ENCODE measurements around the gene CCNL2. TPM values are rescaled to one million over a fixed set of nuclear protein-coding genes. Genes with fewer than 3 reads are reported as not detected.
"Not testable (repeated sequence)": the region's sequence is repeated elsewhere in the genome, so short reads cannot be mapped to it uniquely, and the experiment has no call there.

The CCNL2 gene
- total RNA-seq, 1 donor from 2014 or later: 45.7 TPM

DNA sequence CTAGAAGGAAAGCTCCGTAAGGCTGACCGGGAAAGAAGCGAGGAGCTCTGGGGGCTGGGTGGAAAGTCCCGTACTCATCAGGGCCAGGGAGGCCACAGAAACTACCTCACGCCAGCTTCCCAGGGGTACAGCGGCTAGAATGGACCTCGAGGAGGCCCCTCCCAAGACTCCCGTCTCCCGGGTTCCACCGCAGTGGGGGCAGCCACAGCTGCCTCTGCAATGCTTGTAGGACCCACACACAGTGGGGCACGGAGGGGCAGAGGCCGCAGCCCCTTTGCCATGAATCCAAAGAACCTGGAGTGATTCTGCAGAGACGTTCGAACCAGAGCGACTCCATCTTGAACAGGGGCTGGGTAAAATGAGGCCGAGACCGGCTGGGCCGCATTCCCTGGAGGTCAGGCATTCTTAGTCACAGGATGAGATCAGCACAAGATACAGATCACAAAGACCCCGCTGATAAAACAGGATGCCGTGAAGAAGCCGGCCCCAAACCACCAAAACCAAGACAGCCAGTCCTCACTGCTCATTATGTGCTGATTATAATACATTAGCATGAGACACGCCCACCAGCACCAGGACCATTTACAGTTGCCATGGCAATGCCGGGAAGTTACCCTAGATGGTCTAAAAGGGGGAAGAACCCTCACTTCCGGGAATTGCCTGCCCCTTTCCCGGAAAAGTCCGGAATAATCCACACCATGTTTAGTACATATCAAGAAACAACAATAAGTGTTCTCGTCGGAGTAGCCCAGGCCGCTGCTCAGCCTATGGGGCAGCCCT is 23.5 kb upstream of the CCNL2 start:
- intact Hi-C loops (cut with DNase I): no loop called here
- peak; percentile 37 for DNase-seq
- no peak for ATAC-seq (ENCODE audit: poor library complexity)

DNA sequence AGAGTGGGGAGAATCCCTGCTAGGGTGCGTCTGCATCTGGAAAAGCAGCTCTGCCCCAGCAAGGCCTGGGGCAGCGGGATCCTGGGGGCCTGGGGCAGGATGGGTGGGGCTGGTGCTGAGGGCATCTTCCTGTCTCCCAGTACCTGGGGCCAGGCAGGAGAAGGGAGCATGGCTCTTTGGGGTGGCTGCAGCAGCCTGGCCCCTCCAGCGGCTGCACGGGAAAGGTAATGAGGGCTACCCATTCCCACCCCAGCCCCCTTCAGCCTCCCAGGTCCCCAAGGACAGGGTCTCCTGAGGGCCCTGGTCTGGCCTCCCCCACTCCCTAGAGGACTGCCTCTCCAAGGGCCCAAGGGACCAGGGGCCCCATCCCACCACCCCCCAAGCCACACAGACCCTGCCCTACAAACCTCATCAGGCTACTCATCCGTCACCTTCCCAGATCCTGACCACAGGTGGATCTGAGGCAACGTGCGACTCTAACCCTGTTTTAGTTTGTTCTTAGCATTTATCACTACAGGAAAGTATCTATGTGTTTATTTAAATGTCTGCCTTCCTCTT is 22.9 kb upstream of the CCNL2 start:
- ATAC-seq (ENCODE audit: poor library complexity): no peak
- peak; percentile 19 for DNase-seq
- intact Hi-C loops (cut with DNase I): no loop called here

DNA sequence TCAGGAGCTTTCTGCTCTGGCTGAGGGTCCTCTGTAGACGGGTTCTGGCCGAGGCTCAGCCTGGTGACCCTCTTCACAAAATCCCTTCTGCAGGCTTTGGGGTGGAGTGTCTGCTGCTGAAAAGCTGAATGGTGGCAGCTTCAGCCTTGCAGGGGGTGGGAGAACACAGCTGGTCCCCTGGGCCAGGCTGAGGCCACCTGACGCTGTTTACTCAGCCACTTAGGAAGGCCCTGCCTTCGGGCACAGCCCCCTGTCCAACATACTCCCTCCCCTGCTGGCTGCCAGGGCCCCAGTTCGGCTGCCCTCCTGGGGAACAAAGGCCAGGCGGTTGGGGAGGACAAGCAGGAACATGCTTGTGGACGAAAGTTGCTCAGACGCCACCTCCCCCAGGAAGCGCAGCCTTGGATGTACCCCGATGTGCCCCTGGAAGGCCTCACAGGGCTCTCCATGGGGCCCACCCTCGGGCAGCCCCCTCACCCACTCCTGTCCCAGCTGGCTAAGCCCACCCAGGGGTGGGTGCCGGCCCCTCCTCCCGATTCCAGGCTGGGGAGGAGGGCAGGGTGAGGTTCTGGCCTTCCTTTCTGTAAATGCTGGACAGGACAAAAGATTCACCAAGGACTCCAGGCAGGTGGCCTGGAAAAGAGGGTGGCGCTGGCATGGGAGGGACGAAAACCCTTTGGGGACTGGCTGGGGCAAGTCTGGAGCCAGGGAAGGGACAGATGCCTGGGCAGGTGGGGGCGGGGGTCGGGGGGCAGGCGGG is 22.2 kb upstream of the CCNL2 start, which contains the start of gene ANKRD65:
Gene ANKRD65 (minus strand): TSS at position 130 of the 760 bp plus-strand sequence. CDS start 271 bp downstream, outside the sequence.
- intact Hi-C loops (cut with DNase I): no loop called here
- DNase-seq (peak; percentile 17), ATAC-seq (ENCODE audit: poor library complexity) (no peak)

DNA sequence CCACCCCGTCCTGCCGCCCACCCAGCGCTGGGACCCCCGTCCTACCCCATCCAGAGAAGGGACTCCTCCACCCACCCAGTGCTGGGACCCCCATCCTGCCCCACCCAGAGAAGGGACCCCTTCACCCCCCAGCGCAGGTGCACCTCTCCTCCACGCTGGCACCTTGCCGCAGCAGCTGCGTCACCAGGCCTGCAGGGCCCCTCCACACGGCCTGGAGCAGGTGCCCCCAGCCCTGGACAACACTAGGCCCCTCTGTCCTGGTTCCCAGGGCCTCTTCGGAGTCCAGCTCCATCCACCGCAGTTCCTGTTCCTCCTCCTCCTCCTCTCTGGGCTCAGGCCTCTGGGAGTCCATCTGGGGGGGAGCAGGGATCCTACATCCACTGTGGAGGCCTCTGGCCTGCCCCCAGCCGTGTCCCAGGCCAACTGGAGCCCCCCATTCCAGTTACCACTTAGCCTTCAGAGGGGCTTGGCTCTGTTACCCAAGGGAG is 21.6 kb upstream of the CCNL2 start:
- DNase-seq: peak; percentile 16
- peak; percentile 19 for ATAC-seq (ENCODE audit: poor library complexity)
- intact Hi-C loops (cut with DNase I): no loop called here

DNA sequence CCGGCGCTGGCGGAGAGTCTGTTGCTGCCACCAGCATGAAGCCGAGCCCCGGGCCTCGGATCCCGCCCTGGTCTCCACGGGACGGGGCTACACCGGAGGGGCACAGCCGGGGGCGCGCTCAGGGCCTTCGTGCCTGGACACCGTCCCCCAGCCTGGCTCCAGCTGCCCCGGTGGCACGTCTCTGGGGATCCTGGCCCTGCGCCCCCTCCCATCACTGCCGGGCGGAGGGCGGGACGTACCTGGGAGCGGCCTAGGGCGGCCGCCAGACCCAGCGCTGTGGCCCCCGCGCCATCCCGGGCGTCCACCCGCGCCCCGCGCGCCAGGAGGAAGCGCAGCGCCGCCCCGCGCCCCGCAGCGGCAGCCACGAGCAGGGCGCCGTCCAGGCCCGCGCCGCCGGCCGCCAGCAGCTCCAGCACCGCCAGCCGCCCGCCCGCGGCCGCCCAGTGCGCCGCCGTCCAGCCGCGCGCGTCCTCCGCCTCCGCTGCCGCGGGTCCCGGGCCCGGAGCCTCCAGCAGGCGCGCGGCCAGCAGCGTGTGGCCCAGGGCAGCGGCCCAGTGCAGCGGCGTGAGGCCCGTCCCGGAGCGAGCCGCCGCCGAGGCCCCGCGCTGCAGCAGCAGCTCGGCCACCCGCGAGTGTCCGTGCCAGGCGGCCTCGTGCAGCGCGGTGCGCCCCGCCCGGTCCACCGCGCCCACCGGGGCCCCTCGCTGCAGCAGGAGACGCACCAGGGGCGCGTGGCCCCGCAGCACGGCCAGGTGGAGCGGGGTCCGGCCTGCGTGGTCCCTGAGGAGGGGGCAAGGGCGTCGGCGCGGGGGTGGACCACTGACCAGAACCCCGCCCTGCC is 20.9 kb upstream of the CCNL2 start:
- intact Hi-C loops (cut with DNase I): no loop called here
- peak; percentile 50 for DNase-seq
- ATAC-seq (ENCODE audit: poor library complexity): peak; percentile 82

DNA sequence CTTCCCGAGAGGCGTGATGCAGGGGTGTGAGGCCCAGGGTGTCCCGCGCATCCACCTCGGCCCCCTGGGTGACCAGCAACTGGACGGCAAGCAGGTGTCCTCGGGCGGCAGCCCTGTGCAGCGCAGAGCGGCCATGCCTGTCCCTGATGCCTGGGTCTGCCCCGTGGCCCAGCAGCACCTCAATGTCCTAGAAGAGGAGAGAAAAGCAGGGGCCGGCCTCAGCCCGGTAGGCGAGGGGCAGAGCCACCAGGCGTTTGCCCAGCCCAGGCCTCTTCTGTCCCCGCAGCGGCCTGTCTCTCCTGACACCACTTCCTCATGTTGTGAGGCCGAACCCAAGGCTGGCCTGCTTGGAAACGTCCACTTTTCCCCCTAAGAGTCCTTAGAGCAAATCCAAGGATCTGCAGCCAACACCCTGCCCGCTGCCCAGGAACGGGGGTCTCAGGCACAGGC is 20.3 kb upstream of the CCNL2 start:
- DNase-seq (peak; percentile 35), ATAC-seq (ENCODE audit: poor library complexity) (no peak)
- intact Hi-C loops (cut with DNase I): no loop called here

DNA sequence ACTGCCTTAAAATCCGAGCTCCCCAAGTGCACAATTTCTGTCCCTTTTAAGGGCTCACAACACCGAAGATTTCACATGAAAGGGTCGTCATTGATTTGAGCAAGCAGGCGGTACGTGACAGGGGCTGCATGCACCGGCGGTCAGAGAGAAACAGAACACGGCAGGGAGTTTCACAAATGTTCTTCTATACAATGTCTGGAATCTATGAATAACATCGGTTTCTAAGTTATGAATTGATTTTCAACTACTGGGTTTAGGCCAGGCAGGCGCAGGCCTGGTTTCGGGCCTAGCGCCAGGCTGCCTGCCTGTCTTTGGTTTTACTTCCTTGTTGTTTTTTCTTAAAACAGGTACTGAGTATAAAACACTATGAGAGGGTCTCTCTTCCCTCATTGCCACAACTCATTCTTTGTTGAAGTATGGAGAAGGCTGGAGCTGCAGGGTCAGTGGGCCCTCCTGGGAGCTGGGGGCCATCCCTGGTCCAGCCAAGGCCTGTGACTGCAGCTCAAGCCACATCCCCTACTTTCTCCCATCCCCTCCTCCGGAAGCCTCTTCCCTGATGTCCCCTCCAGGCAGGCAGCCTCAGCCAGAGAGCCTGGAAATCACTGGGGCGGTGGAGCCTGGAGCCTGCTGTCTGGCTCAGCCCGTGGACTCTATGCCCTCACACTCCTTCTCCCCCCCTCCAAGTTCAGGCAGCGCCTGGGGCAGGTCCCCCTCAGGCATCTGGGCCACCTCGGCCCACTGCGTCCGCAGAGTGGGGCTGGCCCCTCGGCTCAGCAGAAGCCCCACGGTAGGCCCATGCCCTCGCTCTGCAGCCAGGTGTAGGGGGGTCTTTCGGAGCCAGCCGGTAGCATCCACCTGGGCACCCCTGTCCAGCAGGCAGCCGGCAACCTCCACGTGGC is 19.6 kb upstream of the CCNL2 start:
- intact Hi-C loops (cut with DNase I): no loop called here
- DNase-seq (peak; percentile 8), ATAC-seq (ENCODE audit: poor library complexity) (no peak)

DNA sequence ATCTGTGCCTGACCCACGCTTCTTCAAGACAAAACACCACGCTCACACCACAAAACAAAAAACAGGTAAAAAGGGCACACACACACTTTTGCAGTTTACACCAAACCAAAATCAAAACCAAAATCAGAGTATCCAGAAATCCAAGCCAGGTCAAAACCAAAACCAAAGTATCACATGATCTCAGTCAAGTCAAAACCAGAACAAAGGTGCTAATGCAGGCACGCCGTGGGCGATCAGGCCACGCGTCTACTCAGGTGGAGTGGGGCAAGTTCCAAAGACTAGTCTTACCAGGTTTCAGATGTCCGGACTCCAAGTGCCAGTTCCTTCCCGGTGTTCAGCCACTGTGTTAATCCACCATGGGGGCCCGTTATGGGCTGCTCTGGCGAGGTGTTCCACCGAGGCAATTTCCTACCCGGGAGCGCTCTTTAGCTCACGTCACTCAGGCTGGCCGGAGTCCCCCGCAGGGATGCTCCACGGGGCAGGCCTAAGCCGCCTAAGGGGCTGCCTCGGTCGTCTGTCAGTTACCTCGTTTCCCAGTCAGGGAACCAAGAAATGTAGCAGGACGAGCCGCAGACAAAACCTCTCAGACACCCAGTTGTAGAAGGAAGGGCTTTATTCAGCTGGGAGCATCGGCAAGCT is 18.8 kb upstream of the CCNL2 start:
- peak; percentile 15 for DNase-seq
- ATAC-seq (ENCODE audit: poor library complexity); intact Hi-C loops (cut with DNase I): not testable (repeated sequence)

DNA sequence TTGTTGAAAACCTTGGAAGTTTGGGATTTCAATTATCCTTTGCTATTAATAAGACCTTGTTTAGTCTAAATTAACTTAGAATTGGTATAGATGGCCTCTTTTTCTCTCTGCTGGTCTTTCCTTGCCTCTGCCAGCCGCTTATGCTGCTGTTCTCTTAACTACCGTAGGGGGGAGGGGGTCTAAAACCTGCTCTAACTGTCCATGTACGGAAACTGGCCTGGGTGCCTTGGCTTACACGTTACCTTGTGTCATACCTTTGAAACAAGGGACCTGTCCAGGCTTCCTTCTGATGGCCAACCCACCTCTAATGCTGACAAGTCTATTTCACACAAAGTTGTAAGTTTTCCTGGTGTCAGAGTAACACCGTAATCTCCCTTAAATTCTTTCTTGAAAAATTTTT is 18.3 kb upstream of the CCNL2 start:
- ATAC-seq (ENCODE audit: poor library complexity); intact Hi-C loops (cut with DNase I); DNase-seq: not testable (repeated sequence)

DNA sequence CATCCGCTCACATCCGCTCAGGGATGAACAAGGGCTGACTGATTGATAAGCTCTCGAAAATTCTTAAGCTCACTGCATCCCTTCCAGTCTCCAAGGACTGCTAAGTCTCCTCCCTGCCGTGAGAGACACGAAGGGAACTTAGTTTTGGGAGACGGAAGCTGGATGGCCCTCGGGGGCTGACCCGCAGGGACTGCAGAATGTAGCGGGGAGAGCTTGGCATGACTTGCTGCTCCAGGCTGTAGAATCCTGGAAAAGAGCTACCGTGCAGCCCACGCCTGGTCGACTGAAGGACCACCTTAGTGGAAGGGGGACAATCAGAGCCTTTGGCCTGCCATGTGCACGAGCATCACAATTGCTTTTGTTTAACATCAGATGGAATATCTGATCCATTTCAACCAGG is 16.6 kb upstream of the CCNL2 start:
- no peak for ATAC-seq (ENCODE audit: poor library complexity)
- peak; percentile 11 for DNase-seq
- intact Hi-C loops (cut with DNase I): no loop called here

DNA sequence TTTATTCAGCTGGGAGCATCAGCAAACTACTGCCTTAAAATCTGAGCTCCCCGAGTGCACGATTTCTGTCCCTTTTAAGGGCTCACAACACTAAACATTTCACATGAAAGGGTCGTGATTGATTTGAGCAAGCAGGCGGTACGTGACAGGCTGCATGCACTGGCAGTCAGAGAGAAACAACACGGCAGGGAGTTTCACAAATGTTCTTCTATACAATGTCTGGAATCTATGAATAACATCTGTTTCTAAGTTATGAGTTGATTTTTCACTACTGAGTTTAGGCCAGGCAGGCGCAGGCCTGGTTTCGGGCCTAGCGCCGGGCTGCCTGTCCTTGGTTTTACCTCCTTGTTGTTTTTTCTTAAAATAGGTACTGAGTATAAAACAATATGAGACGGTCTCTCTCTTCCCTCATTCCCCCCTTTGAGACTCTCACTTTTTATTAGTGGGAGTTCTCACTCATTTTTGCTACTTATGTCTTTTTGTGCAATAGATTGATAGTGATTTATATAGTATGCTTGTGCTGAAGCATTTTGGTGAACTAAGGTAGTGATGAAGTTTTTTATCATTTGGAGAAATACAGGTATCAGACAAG is 13.3 kb upstream of the CCNL2 start:
- ATAC-seq (ENCODE audit: poor library complexity); intact Hi-C loops (cut with DNase I): not testable (repeated sequence)
- DNase-seq: peak; percentile 10

DNA sequence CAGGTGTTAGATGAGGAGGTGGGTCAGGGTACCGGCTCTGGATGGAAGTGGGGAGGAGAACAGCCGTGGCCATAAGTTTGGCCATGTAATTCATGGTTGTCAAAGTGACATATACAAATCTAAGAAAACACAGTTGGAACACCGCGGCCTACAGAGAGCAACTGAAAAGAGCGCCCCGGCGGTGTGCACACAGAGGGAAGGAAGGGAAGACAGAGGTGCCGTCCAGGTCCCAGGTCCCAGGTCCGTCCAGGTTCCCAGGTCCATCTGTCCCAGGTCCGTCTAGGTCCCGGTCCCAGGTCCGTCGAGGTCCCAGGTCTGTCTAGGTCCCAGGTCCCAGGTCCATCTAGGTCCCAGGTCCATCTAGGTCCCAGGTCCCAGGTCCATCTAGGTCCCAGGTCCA is 12.5 kb upstream of the CCNL2 start:
- intact Hi-C loops (cut with DNase I): no loop called here
- DNase-seq: peak; percentile 12
- ATAC-seq (ENCODE audit: poor library complexity): no peak

DNA sequence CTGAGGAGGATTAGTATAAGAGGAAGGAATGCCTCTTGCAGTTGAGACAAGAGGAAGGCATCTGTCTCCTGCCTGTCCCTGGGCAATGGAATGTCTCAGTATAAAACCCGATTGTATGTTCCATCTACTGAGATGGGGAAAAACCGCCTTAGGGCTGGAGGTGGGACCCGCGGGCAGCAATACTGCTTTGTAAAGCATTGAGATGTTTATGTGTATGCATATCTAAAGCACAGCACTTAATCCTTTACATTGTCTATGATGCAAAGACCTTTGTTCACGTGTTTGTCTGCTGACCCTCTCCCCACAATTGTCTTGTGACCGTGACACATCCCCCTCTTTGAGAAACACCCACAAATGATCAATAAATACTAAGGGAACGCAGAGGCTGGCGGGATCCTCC is 11.1 kb upstream of the CCNL2 start:
- ATAC-seq (ENCODE audit: poor library complexity); intact Hi-C loops (cut with DNase I): not testable (repeated sequence)

DNA sequence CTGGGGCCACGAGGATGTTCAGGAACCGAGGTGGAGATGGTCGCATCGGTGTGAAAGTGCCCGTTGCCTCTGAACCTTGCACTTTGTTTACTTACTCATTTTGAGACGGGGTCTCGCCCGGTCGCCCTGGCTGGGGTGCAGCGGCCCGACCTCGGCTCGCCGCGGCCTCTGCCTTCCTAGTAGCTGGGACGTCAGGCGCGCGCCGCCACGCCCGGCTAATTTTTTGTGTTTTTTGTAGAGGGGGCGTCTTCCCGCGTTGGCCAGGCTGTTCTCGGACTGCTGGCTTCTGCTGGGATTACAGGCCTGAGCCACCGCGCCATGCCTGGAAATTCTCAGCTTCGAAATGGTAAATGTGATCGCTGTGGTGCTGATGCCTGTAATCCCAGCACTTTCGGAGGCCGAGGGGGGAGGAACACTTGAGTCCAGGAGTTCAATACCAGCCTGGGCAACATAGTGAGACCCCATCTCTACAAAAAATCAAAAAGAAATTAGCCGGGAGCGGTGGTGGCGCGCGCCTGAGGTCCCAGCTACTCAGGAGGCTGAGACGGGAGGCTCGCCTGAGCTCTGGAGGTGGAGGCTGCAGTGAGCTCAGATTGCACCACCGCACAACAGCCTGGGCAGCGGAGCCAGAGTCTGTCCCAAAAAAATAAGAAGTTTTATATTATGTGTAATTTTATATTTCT is 8.6 kb upstream of the CCNL2 start:
- intact Hi-C loops (cut with DNase I): no loop called here
- ATAC-seq (ENCODE audit: poor library complexity) (no peak), DNase-seq (no peak)

More for the DNA sequence above, 11.1 kb upstream of the CCNL2 start:
- peak; percentile 0 for DNase-seq

DNA sequence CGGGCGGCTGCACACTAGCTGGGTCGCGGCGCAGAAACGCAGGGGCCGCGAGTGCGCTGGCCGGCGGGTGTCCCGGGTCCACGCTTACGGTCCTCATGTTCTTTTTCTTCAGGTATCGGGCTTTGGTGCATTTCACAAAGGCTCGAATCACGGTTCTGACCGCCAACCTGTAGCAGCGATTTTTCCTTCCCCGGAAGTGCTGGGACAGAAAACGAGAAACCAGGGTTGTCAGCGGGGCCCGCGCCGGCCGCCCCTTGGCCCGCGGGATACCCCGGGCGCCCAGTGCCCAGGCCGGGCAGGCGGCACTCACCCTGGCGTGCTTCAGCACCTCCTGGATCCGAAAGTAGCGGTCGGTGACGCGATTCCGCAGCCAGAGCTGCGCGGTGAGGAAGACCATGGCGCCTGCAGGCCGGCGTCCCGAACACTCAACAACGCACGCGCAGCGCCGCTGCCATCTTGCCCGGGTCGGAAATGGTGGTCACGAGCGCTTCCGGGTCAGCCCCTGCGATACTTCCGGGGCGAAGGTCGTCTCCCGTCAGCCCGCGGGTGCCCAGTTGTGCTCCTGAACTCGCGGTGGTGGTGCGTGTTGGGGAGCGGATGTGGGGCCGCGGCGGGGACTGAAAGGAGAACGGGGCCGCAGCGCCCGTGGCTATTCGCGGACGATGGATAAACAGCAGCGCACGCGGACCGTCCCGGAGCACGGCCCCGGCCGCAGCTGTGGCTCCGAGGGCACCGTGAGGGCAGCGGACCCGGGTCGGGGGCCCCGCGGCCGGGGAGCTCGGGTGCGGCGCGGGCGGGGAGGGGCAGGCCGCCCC is 7.9 kb upstream of the CCNL2 start, which contains the start of gene MRPL20:
Gene MRPL20 (minus strand): TSS at position 473 of the 815 bp plus-strand sequence. CDS start 76 bp downstream, at position 397.
- DNase-seq (peak; percentile 98), ATAC-seq (ENCODE audit: poor library complexity) (peak; percentile 98)
- intact Hi-C loops (cut with DNase I): no loop called here
